ENCODE measurements around the gene TMEM63C.

- TF ChIP-seq CTCF (IDR thresholded peaks at IDR 0.05; ENCODE audit: poor library complexity) (no peak), EZH2 (IDR thresholded peaks at IDR 0.05; ENCODE audit: borderline replicate concordance) (no peak), EZH2phosphoT487 (IDR thresholded peaks at IDR 0.05; ENCODE audit: low read depth, severe bottlenecking, unreplicated experiment) (no peak)
These were observed 69.3 kb downstream of the TMEM63C start for GRCh38 chr14:77250927-77251326.

All from hepatocyte (in vitro differentiated cells).